Neural cell (in vitro differentiated cells): ENCODE data around the gene UBA1. TPM values are rescaled to one million over a fixed set of nuclear protein-coding genes. Genes with fewer than 3 reads are reported as not detected.

ENCODE experiments used
- H2AFZ ChIP-seq: fragments of 200-600, 300-800 bp; sonication (generic), shearing (Covaris generic); 2 replicates; pipeline ENCODE4 v1.6.0; 2014; ENCODE audit warnings: low read depth, mild to moderate bottlenecking, antibody characterized with exemption, low read length, moderate library complexity
- H3F3A ChIP-seq: fragments of 200-600 bp; shearing (Covaris generic); 2 replicates; pipeline ENCODE4 v1.6.1; 2016; ENCODE audit warnings: mild to moderate bottlenecking, moderate library complexity, mixed read lengths, antibody characterized with exemption, low read length; ENCODE audit not compliant: insufficient read depth, poor library complexity, severe bottlenecking
- H3K27ac ChIP-seq: fragments of 200-600, 300-800 bp; sonication (generic), shearing (Covaris generic); 2 replicates; pipeline ENCODE4 v1.5.1; 2014; ENCODE audit warnings: mild to moderate bottlenecking, low read length, moderate library complexity
- H3K27me3 ChIP-seq: fragments of 300-800, 200-600 bp; sonication (generic), shearing (Covaris generic); 2 replicates; pipeline ENCODE4 v1.6.0; 2014; ENCODE audit warnings: mild to moderate bottlenecking, low read depth, low read length, moderate library complexity; ENCODE audit not compliant: insufficient read depth
- H3K36me3 ChIP-seq: fragments of 300-800, 200-600 bp; sonication (generic), shearing (Covaris generic); 2 replicates; pipeline ENCODE4 v1.5.1; 2014; ENCODE audit warnings: mild to moderate bottlenecking, antibody characterized with exemption, low read length, moderate library complexity; ENCODE audit not compliant: insufficient read depth
- H3K4me2 ChIP-seq: fragments of 300-800, 200-600 bp; sonication (generic), shearing (Covaris generic); 2 replicates; pipeline ENCODE4 v1.6.0; 2014; ENCODE audit warnings: mild to moderate bottlenecking, low read length
- H3K4me3 ChIP-seq: fragments of 300-800, 200-600 bp; sonication (generic), shearing (Covaris generic); 2 replicates; pipeline ENCODE4 v1.5.1; 2014; ENCODE audit warnings: mild to moderate bottlenecking, low read length, moderate library complexity
- H3K79me2 ChIP-seq: fragments of 200-600 bp; shearing (Covaris generic); replicated peaks from 2 replicates; pipeline ENCODE4 v1.6.0; 2014; ENCODE audit warnings: mild to moderate bottlenecking, low read length, moderate library complexity; ENCODE audit not compliant: insufficient read depth
- H3K9ac ChIP-seq: fragments of 300-800, 200-600 bp; sonication (generic), shearing (Covaris generic); 2 replicates; pipeline ENCODE4 v1.6.1; 2016; ENCODE audit warnings: mild to moderate bottlenecking, low read length, mixed read lengths
- H3K9me2 ChIP-seq: fragments of 200-600 bp; shearing (Covaris generic); 2 replicates; pipeline ENCODE4 v1.6.1; 2016; ENCODE audit warnings: mild to moderate bottlenecking, low read length, mixed read lengths; ENCODE audit not compliant: insufficient read depth
- H3K9me3 ChIP-seq: fragments of 200-600, 300-800 bp; sonication (generic), shearing (Covaris generic); 2 replicates; pipeline ENCODE4 v1.6.1; 2016; ENCODE audit warnings: mild to moderate bottlenecking, mixed run types, low read length, moderate library complexity, mixed read lengths
- H4K20me1 ChIP-seq: fragments of 200-600 bp; shearing (Covaris generic); 2 replicates; pipeline ENCODE4 v1.6.1; 2016; ENCODE audit warnings: mild to moderate bottlenecking, mixed run types; ENCODE audit not compliant: insufficient read depth
- EP300 ChIP-seq: fragments of 450-650 bp; conservative IDR thresholded peaks from 2 replicates; pipeline ENCODE4 v1.6.1; 2014; ENCODE audit warnings: antibody characterized with exemption, mild to moderate bottlenecking, moderate library complexity; ENCODE audit not compliant: poor library complexity, severe bottlenecking
- EZH2 ChIP-seq: fragments of 200-600, 300-800 bp; shearing (Covaris generic), sonication (generic); IDR thresholded peaks from 2 replicates; pipeline ENCODE4 v1.6.1; 2014; ENCODE audit warnings: antibody characterized with exemption, low read length, borderline replicate concordance, mild to moderate bottlenecking; ENCODE audit not compliant: insufficient read depth, poor library complexity, severe bottlenecking
- MXI1 ChIP-seq: fragments of 450-650 bp; conservative IDR thresholded peaks from 2 replicates; pipeline ENCODE4 v1.6.1; 2014; ENCODE audit warnings: antibody characterized with exemption, mild to moderate bottlenecking; ENCODE audit not compliant: poor library complexity, severe bottlenecking
- POLR2AphosphoS5 ChIP-seq: IDR thresholded peaks from 2 replicates; pipeline ENCODE4 v1.6.1; 2012
- RAD21 ChIP-seq: fragments of 450-650 bp; conservative IDR thresholded peaks from 2 replicates; pipeline ENCODE4 v1.6.1; 2014; ENCODE audit warnings: antibody characterized with exemption, mild to moderate bottlenecking, moderate library complexity
- SMC3 ChIP-seq: fragments of 450-650 bp; conservative IDR thresholded peaks from 2 replicates; pipeline ENCODE4 v1.6.1; 2014; ENCODE audit warnings: antibody characterized with exemption, mild to moderate bottlenecking, moderate library complexity; ENCODE audit not compliant: poor library complexity
- TAF1 ChIP-seq: IDR thresholded peaks from 2 replicates; pipeline ENCODE4 v1.6.1; 2012; ENCODE audit warnings: low read depth
- polyA plus RNA-seq: library from polyadenylated mRNA; depleted of rRNA; stranded (reverse); fragments of >200 nt; gene quantifications from 2 replicates; pipeline ENCODE4 v1.2.3, GENCODE V29; 2014
- TF ChIP-seq, protein P1 (sequence below): fragments of 450-650 bp; IDR thresholded peaks from 2 replicates; pipeline ENCODE4 v1.5.1; 2014; ENCODE audit warnings: antibody characterized with exemption, mild to moderate bottlenecking, moderate library complexity; ENCODE audit not compliant: poor library complexity, severe bottlenecking
- TF ChIP-seq, protein P2 (sequence below): IDR thresholded peaks from 2 replicates; pipeline ENCODE4 v1.6.1; 2012; ENCODE audit warnings: borderline replicate concordance

UBA1 gene
- polyA plus RNA-seq, 1 donor from 2014 or later: 132 TPM

DNA sequence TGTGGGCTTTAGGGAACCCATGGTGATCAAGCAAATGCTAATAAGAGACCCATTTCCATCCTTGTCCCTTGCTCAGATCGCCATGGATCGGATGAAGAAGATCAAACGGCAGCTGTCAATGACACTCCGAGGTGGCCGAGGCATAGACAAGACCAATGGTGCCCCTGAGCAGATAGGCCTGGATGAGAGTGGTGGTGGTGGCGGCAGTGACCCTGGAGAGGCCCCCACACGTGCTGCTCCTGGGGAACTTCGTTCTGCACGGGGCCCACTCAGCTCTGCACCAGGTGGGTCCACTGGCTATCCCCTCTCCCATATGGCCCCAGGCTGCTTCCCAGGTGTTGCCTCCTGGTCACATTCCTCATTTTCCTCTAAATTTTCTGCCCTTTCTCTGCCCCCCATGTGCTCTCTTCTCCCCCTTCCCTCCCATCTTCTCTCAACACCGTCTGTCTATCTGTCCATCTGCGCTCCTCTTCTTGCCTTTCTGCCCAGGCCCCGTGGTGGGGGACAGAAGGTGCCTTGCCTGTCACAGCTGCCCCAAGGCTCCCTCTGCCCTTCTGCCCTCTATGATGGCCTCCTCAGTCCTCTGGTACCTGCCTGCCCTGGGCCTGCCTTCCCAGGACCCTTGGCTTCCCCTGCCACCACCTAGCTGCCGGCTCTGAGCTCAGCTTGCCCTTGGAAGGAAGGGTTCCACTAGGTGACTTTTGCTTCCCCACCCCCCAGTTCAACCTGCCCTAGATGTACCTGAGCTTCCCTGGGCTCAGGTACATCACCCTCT, 30.0 kb downstream of the UBA1 start:
- no peaks in the 10 kb centered on the region for H3F3A ChIP-seq
- H3K9me3 ChIP-seq: no peaks in the 10 kb centered on the region
- peaks cover 30% of the 10 kb centered on the region for H3K79me2 ChIP-seq
- no peak overlapping the region for H3K27ac ChIP-seq
- H3K36me3 ChIP-seq: no peaks in the 10 kb centered on the region
- H3K9ac ChIP-seq: no peak overlapping the region
- no peak for TF ChIP-seq RAD21
- TF ChIP-seq POLR2AphosphoS5: no peak
- TF ChIP-seq, protein P1, sequence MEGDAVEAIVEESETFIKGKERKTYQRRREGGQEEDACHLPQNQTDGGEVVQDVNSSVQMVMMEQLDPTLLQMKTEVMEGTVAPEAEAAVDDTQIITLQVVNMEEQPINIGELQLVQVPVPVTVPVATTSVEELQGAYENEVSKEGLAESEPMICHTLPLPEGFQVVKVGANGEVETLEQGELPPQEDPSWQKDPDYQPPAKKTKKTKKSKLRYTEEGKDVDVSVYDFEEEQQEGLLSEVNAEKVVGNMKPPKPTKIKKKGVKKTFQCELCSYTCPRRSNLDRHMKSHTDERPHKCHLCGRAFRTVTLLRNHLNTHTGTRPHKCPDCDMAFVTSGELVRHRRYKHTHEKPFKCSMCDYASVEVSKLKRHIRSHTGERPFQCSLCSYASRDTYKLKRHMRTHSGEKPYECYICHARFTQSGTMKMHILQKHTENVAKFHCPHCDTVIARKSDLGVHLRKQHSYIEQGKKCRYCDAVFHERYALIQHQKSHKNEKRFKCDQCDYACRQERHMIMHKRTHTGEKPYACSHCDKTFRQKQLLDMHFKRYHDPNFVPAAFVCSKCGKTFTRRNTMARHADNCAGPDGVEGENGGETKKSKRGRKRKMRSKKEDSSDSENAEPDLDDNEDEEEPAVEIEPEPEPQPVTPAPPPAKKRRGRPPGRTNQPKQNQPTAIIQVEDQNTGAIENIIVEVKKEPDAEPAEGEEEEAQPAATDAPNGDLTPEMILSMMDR: no peak
- TF ChIP-seq MXI1: no peak
- TF ChIP-seq SMC3: no peak
- TF ChIP-seq EZH2: no peak
- no peak for TF ChIP-seq TAF1
- TF ChIP-seq EP300: no peak
- TF ChIP-seq, protein P2, sequence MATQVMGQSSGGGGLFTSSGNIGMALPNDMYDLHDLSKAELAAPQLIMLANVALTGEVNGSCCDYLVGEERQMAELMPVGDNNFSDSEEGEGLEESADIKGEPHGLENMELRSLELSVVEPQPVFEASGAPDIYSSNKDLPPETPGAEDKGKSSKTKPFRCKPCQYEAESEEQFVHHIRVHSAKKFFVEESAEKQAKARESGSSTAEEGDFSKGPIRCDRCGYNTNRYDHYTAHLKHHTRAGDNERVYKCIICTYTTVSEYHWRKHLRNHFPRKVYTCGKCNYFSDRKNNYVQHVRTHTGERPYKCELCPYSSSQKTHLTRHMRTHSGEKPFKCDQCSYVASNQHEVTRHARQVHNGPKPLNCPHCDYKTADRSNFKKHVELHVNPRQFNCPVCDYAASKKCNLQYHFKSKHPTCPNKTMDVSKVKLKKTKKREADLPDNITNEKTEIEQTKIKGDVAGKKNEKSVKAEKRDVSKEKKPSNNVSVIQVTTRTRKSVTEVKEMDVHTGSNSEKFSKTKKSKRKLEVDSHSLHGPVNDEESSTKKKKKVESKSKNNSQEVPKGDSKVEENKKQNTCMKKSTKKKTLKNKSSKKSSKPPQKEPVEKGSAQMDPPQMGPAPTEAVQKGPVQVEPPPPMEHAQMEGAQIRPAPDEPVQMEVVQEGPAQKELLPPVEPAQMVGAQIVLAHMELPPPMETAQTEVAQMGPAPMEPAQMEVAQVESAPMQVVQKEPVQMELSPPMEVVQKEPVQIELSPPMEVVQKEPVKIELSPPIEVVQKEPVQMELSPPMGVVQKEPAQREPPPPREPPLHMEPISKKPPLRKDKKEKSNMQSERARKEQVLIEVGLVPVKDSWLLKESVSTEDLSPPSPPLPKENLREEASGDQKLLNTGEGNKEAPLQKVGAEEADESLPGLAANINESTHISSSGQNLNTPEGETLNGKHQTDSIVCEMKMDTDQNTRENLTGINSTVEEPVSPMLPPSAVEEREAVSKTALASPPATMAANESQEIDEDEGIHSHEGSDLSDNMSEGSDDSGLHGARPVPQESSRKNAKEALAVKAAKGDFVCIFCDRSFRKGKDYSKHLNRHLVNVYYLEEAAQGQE: no peak
- no peaks in the 10 kb centered on the region for H3K9me2 ChIP-seq
- H2AFZ ChIP-seq: no peak overlapping the region
- no peak overlapping the region for H3K4me2 ChIP-seq
- H3K27me3 ChIP-seq: no peaks in the 10 kb centered on the region
- H3K4me3 ChIP-seq: no peak overlapping the region
- H4K20me1 ChIP-seq: no peaks in the 10 kb centered on the region

DNA sequence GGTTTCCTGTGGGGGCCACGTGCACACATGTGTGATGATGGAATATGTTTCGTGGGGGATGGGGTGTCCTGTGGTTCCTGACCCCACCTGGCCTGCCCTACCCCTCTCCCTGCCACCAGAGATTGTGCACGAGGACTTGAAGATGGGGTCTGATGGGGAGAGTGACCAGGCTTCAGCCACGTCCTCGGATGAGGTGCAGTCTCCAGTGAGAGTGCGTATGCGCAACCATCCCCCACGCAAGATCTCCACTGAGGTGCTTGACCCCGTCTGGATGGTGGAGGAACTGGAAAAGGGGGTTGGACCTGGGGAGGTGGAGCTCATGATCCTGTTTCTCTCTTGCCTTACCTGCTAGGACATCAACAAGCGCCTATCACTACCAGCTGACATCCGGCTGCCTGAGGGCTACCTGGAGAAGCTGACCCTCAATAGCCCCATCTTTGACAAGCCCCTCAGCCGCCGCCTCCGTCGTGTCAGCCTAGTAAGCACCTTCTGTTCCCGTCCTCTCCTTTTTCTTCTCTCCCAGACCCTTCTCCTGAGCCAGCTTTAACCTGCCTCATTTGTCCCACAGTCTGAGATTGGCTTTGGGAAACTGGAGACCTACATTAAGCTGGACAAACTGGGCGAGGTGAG, 30.8 kb downstream of the UBA1 start:
- Histone ChIP-seq H3K9me3 (no peaks in the 10 kb centered on the region), H4K20me1 (no peaks in the 10 kb centered on the region), H3K9me2 (no peaks in the 10 kb centered on the region), H2AFZ (no peak overlapping the region), H3K27me3 (no peaks in the 10 kb centered on the region), H3K36me3 (no peaks in the 10 kb centered on the region), H3F3A (no peaks in the 10 kb centered on the region), H3K9ac (no peak overlapping the region), H3K27ac (no peak overlapping the region), H3K4me2 (no peak overlapping the region), H3K79me2 (peaks cover 27% of the 10 kb centered on the region), H3K4me3 (no peak overlapping the region)
- TF ChIP-seq TAF1: no peak
- no peak for TF ChIP-seq EP300
- no peak for TF ChIP-seq MXI1
- TF ChIP-seq POLR2AphosphoS5: no peak
- TF ChIP-seq, protein P1: no peak
- TF ChIP-seq RAD21: no peak
- TF ChIP-seq SMC3: no peak
- no peak for TF ChIP-seq EZH2
- TF ChIP-seq, protein P2: no peak
